ENCODE data around the gene PFN4.

DNA sequence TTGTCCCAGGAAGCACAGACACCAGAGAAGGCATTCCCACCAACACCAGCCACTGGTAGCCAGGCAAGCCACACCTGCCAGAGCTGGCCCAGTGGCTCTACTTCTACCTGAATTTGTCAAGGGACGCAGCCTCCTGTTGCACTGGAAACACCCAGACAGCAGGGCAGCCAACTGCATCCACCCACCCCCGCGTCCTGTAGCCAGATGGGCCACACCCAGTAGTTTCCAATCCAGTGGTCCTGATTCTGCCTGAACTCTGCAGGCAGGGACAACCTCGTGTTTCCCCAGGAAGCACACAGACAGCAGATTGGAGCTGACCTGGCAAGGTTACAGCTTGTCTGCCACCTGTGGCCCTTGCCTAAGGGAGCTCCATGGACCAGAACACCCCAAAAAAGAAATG lies 18.2 kb downstream of the PFN4 start:
- TF ChIP-seq, protein P1, sequence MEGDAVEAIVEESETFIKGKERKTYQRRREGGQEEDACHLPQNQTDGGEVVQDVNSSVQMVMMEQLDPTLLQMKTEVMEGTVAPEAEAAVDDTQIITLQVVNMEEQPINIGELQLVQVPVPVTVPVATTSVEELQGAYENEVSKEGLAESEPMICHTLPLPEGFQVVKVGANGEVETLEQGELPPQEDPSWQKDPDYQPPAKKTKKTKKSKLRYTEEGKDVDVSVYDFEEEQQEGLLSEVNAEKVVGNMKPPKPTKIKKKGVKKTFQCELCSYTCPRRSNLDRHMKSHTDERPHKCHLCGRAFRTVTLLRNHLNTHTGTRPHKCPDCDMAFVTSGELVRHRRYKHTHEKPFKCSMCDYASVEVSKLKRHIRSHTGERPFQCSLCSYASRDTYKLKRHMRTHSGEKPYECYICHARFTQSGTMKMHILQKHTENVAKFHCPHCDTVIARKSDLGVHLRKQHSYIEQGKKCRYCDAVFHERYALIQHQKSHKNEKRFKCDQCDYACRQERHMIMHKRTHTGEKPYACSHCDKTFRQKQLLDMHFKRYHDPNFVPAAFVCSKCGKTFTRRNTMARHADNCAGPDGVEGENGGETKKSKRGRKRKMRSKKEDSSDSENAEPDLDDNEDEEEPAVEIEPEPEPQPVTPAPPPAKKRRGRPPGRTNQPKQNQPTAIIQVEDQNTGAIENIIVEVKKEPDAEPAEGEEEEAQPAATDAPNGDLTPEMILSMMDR (IDR thresholded peaks at IDR 0.05; ENCODE audit: low read depth, low read length, poor library complexity, severe bottlenecking) = no peak
- no peak for TF ChIP-seq EZH2phosphoT487 (IDR thresholded peaks at IDR 0.05; ENCODE audit: borderline replicate concordance, low read length)
